Naive thymus-derived CD8-positive, alpha-beta T cell (primary cell): ENCODE measurements around the gene PORCN. TPM values are rescaled to one million over a fixed set of nuclear protein-coding genes. Genes with fewer than 3 reads are reported as not detected.
"Not testable (repeated sequence)": the region's sequence is repeated elsewhere in the genome, so short reads cannot be mapped to it uniquely, and the experiment has no call there.

ENCODE experiments used
- ATAC-seq, 2 donors: fragments of 150-1000 bp; cut with Tn5 transposase in 1 of 2; sonication (Bioruptor Pico), chemical (Tn5 transposase) in 1 of 2; 1 replicate in 1 of 2; 2 replicates in 1 of 2; pipeline ENCODE4 v1.10.0; 2021; ENCODE audit warnings: mild to moderate bottlenecking in 2 of 2, moderate library complexity in 2 of 2
- POLR2A ChIA-PET: fragments of 350-600 bp; sonication (Branson Sonifier 250); formaldehyde crosslinking; loops from one replicate; lab custom pipeline; 2021; ENCODE audit warnings: antibody characterized with exemption; lab: Charles Lee
- DNase-seq, 10 donors: peaks; one replicate each; pipeline versions ENCODE4 v3.0.0 to v3.0.0-alpha.2; 2020 to 2022
- H3K27ac Mint-ChIP-seq, 10 donors: one replicate each; pipeline ENCODE4 v1.8.0; 2020 to 2022; ENCODE audit warnings: mild to moderate bottlenecking in 10 of 10, mixed read lengths in 10 of 10, moderate library complexity in 4 of 10, inconsistent platforms in 1 of 10
- H3K27me3 Mint-ChIP-seq, 5 donors: one replicate each; pipeline ENCODE4 v1.8.0; 2021 to 2022; ENCODE audit warnings: mixed read lengths in 5 of 5
- H3K36me3 Mint-ChIP-seq, 3 donors: one replicate each; pipeline ENCODE4 v1.8.0; 2020 to 2022; ENCODE audit warnings: mixed read lengths in 3 of 3, mild to moderate bottlenecking in 2 of 3, inconsistent platforms in 1 of 3
- H3K4me1 Mint-ChIP-seq, 4 donors: one replicate each; pipeline ENCODE4 v1.8.0; 2021 to 2022; ENCODE audit warnings: mixed read lengths in 4 of 4
- H3K4me3 Mint-ChIP-seq, 10 donors: one replicate each; pipeline ENCODE4 v1.8.0; 2020 to 2022; ENCODE audit warnings: mild to moderate bottlenecking in 10 of 10, mixed read lengths in 10 of 10, moderate library complexity in 6 of 10, inconsistent platforms in 1 of 10
- H3K9me3 Mint-ChIP-seq, 9 donors: one replicate each; pipeline ENCODE4 v1.8.0; 2020 to 2022; ENCODE audit warnings: mixed read lengths in 9 of 9, mild to moderate bottlenecking in 3 of 9, inconsistent platforms in 1 of 9, moderate library complexity in 1 of 9
- polyA plus RNA-seq, 3 donors: library from polyadenylated mRNA; unstranded; fragments of 300-500 nt; fragmentation: Illumina TruSeq; gene quantifications; one replicate each; pipeline ENCODE4 v1.2.3, GENCODE V29; 2021
- total RNA-seq, 8 experiments: library from RNA in 2 of 8; stranded (reverse) in 2 of 8; gene quantifications; one replicate each; pipeline ENCODE4 v1.2.3 and lab custom pipeline; 2021 to 2026

The PORCN gene
- total and polyA plus RNA-seq, 5 experiments from 2014 or later: 10.4 to 18.2 (median 14.9) TPM

DNA sequence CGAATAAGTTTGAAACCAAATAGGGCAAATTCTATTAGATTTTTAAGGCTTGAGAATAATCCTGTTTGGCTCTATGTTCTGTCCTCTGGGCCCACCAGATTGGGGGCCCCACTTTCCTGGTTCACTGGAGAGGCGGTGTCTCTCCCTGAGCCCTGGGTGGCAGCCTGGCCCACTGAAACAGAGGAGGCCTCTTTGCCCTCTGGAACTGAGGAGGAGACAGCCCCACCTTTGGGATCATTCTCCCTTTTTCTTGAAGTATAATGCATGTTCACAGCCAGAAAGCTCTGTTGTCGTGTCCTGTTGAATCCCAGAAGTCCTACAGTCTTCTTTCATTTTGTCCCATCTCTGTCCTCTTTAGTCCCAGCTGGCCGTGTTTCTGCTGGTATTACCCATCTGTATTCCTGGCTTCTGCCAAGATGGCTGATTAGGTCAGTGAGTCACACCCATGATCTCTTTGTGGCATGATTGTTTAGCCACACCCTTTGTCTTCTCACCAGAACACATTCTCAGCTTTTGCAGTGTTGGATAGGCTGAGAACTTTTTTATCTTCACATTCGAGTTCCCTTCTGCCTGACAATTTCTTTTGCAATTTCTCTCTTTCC is 22.7 kb downstream of the PORCN start:
- Mint-ChIP-seq H3K4me1 (peaks cover 0 to 15% (median 10%) of the 10 kb centered on the region in 4 donors), H3K4me3 (no peak overlapping the region), H3K27ac (peak overlapping the region in 3 of 10 donors; percentile 41 to 86 (median 83)), H3K9me3 (no peaks in the 10 kb centered on the region), H3K36me3 (peaks cover 0 to 27% (median 3%) of the 10 kb centered on the region in 3 donors), H3K27me3 (no peaks in the 10 kb centered on the region)
- POLR2A ChIA-PET: no interaction called here
- DNase-seq (no peak), ATAC-seq (no peak)

DNA sequence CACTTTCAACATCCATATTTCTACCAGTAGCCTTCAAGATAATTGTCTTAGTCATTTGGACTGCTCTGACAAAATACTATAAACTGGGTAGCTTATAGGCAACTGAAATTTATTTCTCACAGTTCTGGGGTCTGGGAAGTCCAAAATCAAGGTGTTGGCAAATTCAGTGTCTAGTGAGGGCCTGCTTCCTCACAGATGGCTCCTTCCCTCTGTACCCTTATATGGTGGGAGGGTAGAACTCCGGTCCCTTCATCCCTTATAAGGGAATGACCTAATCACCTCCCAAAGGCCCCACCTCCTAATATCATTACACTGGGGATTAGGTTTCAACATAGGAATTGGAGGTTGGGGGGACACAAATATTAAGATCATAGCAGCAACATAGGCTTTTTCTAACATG is 23.4 kb downstream of the PORCN start:
- ATAC-seq: no peak
- no peak for DNase-seq
- peaks cover 0 to 20% (median 0%) of the 10 kb centered on the region in 3 donors for H3K36me3 Mint-ChIP-seq
- no peaks in the 10 kb centered on the region for H3K9me3 Mint-ChIP-seq
- H3K4me3 Mint-ChIP-seq: no peak overlapping the region
- H3K27ac Mint-ChIP-seq: peak overlapping the region in 5 of 10 donors; percentile 37 to 86 (median 41)
- peaks cover 0 to 11% (median 7%) of the 10 kb centered on the region in 4 donors for H3K4me1 Mint-ChIP-seq
- H3K27me3 Mint-ChIP-seq: no peaks in the 10 kb centered on the region
- POLR2A ChIA-PET: no interaction called here

DNA sequence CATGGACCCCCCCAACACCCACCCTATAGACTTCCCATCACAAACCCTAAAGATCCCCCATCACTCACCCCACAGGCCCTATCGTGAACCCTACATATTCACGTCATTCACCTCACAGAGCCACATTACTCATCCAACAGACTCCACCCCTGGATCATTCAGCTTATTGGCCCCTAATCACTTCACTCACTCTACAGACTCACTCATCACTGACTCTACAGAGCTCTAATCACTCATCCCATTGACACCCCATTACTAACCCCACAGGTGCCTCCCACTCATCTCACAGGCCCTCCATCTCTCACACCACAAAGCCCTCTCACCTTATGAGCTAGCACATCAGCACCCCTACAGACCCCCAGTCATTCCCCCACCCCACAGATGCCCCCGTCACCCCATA is 24.4 kb downstream of the PORCN start:
- ATAC-seq (no peak), DNase-seq (no peak)
- Mint-ChIP-seq H3K4me1 (peaks cover 0 to 11% (median 7%) of the 10 kb centered on the region in 4 donors), H3K36me3 (peaks cover 0 to 10% (median 0%) of the 10 kb centered on the region in 3 donors), H3K27me3 (no peaks in the 10 kb centered on the region), H3K4me3 (no peak overlapping the region), H3K27ac (no peak overlapping the region), H3K9me3 (no peaks in the 10 kb centered on the region)
- POLR2A ChIA-PET: no interaction called here

DNA sequence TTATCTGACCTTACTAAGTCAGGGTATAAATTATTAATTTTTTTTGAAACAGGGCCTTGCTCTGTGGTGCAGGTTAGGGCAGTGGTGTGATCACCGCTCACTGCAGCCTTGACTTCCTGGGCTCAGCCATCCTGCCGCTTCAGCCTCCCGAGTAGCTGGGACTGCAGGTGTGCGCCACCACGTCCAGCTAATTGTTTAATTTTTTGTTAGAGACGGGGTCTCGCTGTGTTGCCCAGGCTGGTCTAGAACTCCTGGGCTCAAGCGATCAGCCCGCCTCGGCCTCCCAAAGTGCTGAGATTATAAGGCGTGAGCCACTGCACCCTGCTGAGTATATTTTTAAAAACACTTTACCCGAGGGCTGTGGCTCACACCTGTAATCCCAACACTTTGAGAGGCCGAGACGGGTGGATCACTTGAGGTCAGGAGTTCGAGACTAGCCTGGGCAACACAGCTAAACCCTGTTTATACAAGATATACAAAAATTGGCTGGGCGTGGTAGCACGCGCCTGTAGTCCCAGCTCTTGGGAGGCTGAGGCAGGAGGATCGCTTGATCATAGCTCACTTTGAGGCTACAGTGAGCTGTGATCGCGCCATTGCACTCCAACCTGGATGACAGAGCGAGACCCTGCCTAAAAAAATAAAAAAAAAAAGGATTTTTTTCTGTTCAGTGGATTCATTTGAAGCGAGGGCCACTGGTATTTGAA is 30.0 kb downstream of the PORCN start:
- Mint-ChIP-seq H3K27me3 (no peaks in the 10 kb centered on the region), H3K4me3 (peak overlapping the region; percentile 84 to 96 (median 87)), H3K4me1 (peaks cover 15 to 23% (median 19%) of the 10 kb centered on the region in 4 donors), H3K9me3 (no peaks in the 10 kb centered on the region), H3K36me3 (peaks cover 0 to 17% (median 0%) of the 10 kb centered on the region in 3 donors), H3K27ac (peak overlapping the region in 9 of 10 donors; percentile 66 to 99 (median 97))
- DNase-seq: no peak
- POLR2A ChIA-PET: interaction anchor here (0.5 to 2.6 kb wide), 12 partner anchors 13 to 263 kb away, joined by 3 to 44 read pairs (median 4); partner anchors contain the start of genes EBP, FTSJ1, HDAC6 and RBM3
- no peak for ATAC-seq

DNA sequence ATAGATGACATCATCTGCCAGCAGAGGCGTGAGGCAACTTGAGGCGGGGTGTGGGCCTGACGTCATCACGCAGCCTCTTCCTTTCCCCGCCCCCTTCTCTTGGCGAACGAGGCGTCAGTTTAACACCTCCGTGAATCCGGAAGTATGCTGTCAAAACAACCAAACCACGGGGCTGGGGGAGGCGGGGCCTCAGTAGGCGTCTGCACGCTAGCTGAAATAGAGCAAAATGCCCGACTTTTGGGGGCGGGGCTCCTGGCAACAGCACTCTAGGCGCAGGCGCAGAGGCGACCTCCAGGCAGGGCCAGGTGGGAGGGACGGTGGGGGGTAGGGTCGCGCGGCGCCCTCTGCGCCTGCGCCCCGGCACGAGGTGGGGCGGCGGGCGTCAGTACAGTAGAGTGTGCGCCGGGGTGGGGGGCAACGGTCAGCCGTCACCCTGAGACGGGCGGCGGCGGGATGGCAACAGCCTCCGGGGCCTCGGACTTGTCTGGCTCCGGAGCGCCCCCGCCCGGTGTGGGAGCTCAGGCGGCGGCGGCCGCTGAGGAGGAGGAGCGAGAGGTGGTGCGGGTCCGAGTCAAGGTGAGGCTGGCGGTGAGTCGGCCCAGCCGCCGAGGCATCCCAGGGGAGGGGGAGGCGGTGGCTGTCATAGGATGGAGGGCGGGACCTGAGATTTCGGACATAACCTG is 30.7 kb downstream of the PORCN start, which contains the start of gene TBC1D25:
TBC1D25 (plus strand) TSS at position 370 of the 683 bp plus-strand sequence; CDS start at position 454, 84 bp downstream.
- Mint-ChIP-seq H3K27me3 (no peaks in the 10 kb centered on the region), H3K36me3 (peaks cover 0 to 23% (median 0%) of the 10 kb centered on the region in 3 donors), H3K9me3 (no peaks in the 10 kb centered on the region), H3K4me1 (peaks cover 12 to 23% (median 20%) of the 10 kb centered on the region in 4 donors), H3K4me3 (peak within 1 kb of the TSS; percentile 84 to 96 (median 87)), H3K27ac (peak within 1 kb of the TSS; percentile 66 to 99 (median 96))
- DNase-seq: peak; percentile 80 to 99 (median 96)
- peak; percentile 87 to 88 for ATAC-seq
- POLR2A ChIA-PET: interaction anchor here (0.5 to 2.6 kb wide), 19 partner anchors 11 to 461 kb away, joined by 3 to 44 read pairs (median 4); partner anchors contain the start of genes EBP, FTSJ1, HDAC6 and OTUD5

DNA sequence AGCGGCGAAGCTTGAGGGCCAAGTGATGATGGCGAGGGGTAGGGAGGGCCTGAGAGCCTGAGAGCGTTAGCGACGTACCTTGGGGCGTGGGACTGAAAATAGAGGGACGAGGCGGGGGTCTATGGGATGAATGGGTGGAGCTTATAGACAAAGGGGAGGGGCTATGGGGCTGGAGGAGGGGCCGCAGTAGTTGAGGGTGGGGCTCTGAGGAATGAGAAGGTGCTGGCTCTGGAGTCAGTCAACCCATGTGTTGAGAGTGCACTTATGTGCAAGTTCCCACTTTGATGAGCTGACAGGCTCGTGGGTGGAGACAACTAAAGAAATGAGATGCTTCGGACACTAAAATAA is 31.2 kb downstream of the PORCN start:
- POLR2A ChIA-PET: interaction anchor here (0.6 to 2.6 kb wide), 14 partner anchors 10 to 461 kb away, joined by 3 to 44 read pairs (median 4); partner anchors contain the start of genes EBP, HDAC6, OTUD5 and RBM3

DNA sequence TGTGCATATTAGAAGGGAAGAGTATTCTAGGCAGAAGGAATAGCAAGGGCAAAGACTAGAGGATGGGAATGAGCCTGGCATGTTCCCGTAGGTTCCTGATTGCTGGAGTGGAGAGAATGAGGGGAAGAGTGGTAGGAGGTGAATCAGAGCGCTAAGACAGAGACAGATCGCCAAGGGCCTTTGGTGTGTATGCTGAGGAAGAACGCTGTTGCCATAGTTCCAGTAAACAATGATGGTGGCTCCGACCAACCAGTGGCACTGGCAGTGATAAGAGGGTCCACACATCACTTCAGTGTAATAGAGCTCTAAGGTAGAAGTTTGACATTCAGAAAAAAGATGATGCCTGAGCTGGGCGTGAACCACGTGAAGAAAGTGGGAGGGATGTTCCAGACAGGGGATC is 31.7 kb downstream of the PORCN start:
- Mint-ChIP-seq H3K27me3 (no peaks in the 10 kb centered on the region), H3K4me1 (peaks cover 11 to 22% (median 20%) of the 10 kb centered on the region in 4 donors), H3K4me3 (peak overlapping the region; percentile 84 to 96 (median 87)), H3K9me3 (no peaks in the 10 kb centered on the region), H3K27ac (peak overlapping the region; percentile 66 to 99 (median 96)), H3K36me3 (peaks cover 0 to 31% (median 0%) of the 10 kb centered on the region in 3 donors)
- ATAC-seq (no peak), DNase-seq (peak in 3 of 10 donors; percentile 2 to 20 (median 6))
- POLR2A ChIA-PET: interaction anchor here (0.6 to 2.6 kb wide), 12 partner anchors 10 to 418 kb away, joined by 3 to 44 read pairs (median 4); partner anchors contain the start of genes HDAC6, OTUD5 and RBM3

More for the DNA sequence above, 31.2 kb downstream of the PORCN start:
- Mint-ChIP-seq H3K9me3 (no peaks in the 10 kb centered on the region), H3K4me1 (peaks cover 9 to 23% (median 20%) of the 10 kb centered on the region in 4 donors), H3K27me3 (no peaks in the 10 kb centered on the region), H3K4me3 (peak overlapping the region; percentile 84 to 96 (median 87)), H3K27ac (peak overlapping the region; percentile 66 to 99 (median 96)), H3K36me3 (peaks cover 0 to 28% (median 0%) of the 10 kb centered on the region in 3 donors)
- peak; percentile 29 to 72 (median 62) for DNase-seq
- peak; percentile 40 to 48 for ATAC-seq

DNA sequence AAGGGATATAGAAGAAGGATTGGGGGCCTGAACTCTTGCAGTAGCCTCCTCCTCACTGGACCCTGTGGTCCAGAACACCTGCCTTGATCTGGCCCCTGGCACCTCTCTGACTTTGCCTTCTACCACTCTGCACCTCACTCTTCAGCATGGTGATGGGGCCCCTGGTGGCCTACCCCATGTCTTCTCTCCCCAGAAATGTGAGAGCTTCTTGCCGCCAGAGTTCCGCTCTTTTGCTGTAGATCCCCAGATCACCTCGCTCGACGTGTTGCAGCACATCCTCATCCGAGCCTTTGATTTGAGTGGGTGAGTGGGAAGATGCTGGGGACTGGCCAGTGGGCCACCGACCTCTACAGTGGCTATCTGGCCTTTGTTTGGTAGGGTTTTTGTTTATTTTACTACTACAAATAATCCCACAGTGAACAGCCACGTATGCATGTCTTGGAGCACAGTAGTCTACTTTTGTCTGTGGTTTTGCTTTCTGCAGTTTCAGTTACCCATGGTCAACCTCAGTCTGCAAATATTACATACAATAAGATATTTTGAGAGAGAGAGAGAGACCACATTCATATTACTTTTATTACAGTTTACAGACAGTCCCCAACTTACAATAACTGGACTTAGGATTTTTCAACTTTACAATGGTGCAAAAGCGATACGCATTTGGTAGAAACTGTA is 32.5 kb downstream of the PORCN start:
- H3K36me3 Mint-ChIP-seq: peaks cover 0 to 33% (median 0%) of the 10 kb centered on the region in 3 donors
- H3K27me3 Mint-ChIP-seq: no peaks in the 10 kb centered on the region
- H3K4me1 Mint-ChIP-seq: peaks cover 11 to 22% (median 20%) of the 10 kb centered on the region in 4 donors
- H3K9me3 Mint-ChIP-seq: no peaks in the 10 kb centered on the region
- peak overlapping the region in 8 of 10 donors; percentile 66 to 99 (median 96) for H3K27ac Mint-ChIP-seq
- DNase-seq (no peak), ATAC-seq (no peak)
- POLR2A ChIA-PET: no interaction called here
- peak overlapping the region in 9 of 10 donors; percentile 37 to 96 (median 87) for H3K4me3 Mint-ChIP-seq

DNA sequence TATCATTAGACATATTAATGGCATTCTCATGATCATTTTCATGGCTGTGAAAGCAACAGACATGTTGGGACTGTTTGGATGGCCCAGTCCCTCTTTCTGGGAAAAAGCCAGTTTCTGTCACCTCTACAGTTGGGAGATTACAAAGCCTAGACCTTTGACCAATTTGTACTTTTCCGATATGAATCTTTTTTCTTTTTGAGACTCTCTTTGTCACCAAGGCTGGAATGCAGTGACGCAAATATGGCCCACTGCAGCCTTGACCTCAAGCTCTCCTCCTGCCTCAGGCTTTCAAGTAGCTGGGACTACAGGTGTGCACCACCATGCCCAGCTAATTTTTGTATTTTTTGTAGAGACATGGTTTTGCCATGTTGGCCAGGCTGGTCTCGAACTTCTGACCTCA is 40.1 kb downstream of the PORCN start:
- peaks cover 0 to 2% (median under 1%) of the 10 kb centered on the region in 4 donors for H3K4me1 Mint-ChIP-seq
- H3K27ac Mint-ChIP-seq: peak overlapping the region in 2 of 10 donors; percentile 28 to 59
- no peaks in the 10 kb centered on the region for H3K27me3 Mint-ChIP-seq
- ATAC-seq (no peak), DNase-seq (no peak)
- no peaks in the 10 kb centered on the region for H3K9me3 Mint-ChIP-seq
- POLR2A ChIA-PET: interaction anchor here (0.5 kb wide), 1 partner anchor 566 kb away, joined by 3 read pairs; no protein-coding TSS in a partner anchor
- H3K36me3 Mint-ChIP-seq: peaks cover 0 to 69% (median 0%) of the 10 kb centered on the region in 3 donors
- no peak overlapping the region for H3K4me3 Mint-ChIP-seq

DNA sequence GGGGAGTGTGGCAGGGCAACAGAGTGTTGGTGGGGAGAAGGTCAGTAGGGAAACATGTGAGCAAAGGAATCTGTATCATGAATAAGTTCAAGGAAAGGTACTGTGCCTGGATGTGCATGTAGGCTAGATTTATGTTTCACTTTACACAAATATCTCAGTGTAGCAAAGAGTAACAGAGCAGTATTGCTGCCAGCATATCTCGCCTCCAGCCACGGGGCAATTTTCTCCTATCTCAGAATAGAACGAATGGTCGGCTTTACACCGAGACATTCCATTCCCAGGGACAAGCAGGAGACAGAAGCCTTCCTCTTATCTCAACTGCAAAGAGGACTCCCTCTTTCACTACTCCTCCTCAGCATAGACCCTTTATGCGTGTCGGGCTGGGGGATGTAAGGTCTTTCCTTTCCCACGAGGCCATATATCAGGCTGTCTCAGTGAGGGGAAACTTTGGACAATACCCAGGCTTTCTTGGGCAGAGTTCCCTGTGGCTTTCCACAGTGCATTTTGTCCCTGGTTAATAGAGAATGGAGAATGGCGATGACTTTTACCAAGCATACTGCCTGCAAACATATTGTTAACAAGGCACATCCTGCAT is 47.0 kb downstream of the PORCN start:
- ATAC-seq, DNase-seq, H3K4me3 Mint-ChIP-seq, H3K9me3 Mint-ChIP-seq, H3K27ac Mint-ChIP-seq, H3K27me3 Mint-ChIP-seq, H3K4me1 Mint-ChIP-seq, POLR2A ChIA-PET: not testable (repeated sequence)
- peaks cover 0 to 66% (median 0%) of the 10 kb centered on the region in 3 donors for H3K36me3 Mint-ChIP-seq

DNA sequence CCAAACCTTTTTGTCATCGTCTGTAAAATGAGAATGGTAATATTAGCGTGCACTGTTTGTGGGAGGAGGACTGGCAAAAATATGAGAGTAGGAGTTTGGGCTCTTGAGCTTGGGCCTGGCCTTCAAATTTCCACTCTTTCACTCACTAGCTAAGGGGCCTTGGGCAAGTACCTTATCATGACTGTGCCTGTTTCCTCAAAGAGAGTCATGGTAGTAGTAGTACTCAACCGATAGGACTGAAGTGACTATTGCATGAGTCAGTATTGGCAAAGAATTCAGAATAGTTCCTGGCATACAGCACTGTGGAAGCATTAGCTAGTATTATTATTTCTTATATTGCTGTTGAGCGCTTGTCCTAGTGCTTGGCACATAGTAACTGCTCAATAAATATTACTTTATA is 49.5 kb downstream of the PORCN start:
- POLR2A ChIA-PET: no interaction called here
- Mint-ChIP-seq H3K4me3 (no peak overlapping the region), H3K27ac (peak overlapping the region in 1 of 10 donors; percentile 25), H3K36me3 (peaks cover 0 to 57% (median 0%) of the 10 kb centered on the region in 3 donors), H3K9me3 (no peaks in the 10 kb centered on the region), H3K4me1 (peaks cover 0 to 5% (median 2%) of the 10 kb centered on the region in 4 donors), H3K27me3 (no peaks in the 10 kb centered on the region)
- no peak for DNase-seq
- ATAC-seq: no peak
